Muscle of arm (tissue), 12 donors: ENCODE data around the gene LHFPL2. TPM values are rescaled to one million over a fixed set of nuclear protein-coding genes. Genes with fewer than 3 reads are reported as not detected.
"Not testable (repeated sequence)": the region's sequence is repeated elsewhere in the genome, so short reads cannot be mapped to it uniquely, and the experiment has no call there.

ENCODE experiments used
- DNase-seq: peaks from one replicate; pipeline ENCODE4 v3.0.0-alpha.2; 2013
- polyA plus RNA-seq, 12 donors: library from polyadenylated mRNA; unstranded; fragments of 120-200 nt; gene quantifications; one replicate each; pipeline ENCODE4 v1.2.1, GENCODE V29; 2013; ENCODE audit not compliant: insufficient read length in 12 of 12

The LHFPL2 gene
- polyA plus RNA-seq, 12 donors = 47.8 to 111 (median 57.5) TPM; not detected in 1

- no peak for DNase-seq
These were observed 176.0 kb downstream of the LHFPL2 start for GRCh38 chr5:78472469-78473106.

DNA sequence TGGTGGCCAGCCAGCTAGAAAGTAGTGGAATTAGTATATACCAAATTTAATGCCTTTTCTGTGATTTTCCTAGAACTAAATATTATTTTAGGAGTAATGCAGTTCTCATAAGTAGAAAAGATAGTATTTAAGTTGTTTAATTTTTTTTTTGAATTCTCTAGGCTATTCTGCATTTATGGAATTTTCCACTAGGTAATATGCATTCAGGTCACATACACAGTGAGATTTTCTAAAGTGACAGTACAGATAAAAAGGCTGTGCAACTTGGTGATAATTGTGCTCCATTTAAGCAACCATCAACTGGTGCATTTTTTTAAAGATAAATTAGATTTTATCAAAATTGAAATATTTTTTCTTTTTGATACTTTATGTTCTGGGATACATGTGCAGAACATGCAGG lies 176.7 kb downstream of the LHFPL2 start:
- DNase-seq = no peak

GRCh38 chr5:78467752-78468357 lies 180.7 kb downstream of the LHFPL2 start:
- no peak for DNase-seq

DNA sequence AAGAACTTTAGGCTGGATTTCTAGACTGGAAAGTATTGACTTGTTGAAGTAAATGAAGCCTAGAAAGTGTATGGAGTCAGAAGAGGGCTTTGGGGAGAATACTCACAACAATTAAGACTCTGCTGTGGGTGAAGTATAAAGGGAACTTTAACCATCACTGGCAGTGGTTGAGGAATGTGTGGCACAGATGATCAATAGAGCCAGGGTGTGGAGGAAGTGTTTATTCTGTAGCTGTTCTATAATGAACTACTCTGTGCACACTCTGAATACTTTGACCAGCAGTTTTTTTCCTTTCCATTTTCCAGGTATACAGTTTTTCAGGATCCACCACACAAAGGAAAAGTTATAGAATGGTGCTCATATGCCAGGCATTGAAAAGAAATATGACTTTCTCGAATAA lies 181.4 kb downstream of the LHFPL2 start:
- no peak for DNase-seq

DNA sequence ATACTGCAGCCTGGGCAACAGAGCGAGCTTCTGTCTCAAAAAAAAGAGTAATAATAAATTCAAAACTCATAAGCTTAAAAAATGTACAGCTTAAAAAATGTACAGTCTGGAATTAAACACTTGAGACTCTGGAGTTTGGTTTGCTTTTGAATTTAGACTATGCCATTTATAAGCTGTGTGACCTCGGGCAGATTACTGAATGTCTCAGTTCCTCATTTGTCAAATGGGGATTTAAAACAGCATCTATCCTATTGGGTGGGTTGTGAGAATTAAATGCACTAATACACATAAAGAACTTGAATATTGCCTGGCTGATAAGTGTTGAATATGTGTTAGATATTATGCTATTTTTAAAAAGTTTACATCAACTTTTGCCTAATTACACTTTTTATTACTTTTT lies 189.7 kb downstream of the LHFPL2 start:
- DNase-seq = no peak

- not testable (repeated sequence) for DNase-seq
These were observed 191.1 kb downstream of the LHFPL2 start for GRCh38 chr5:78457507-78457906.

GRCh38 chr5:78449103-78449502 lies 199.5 kb downstream of the LHFPL2 start:
- no peak for DNase-seq

DNA sequence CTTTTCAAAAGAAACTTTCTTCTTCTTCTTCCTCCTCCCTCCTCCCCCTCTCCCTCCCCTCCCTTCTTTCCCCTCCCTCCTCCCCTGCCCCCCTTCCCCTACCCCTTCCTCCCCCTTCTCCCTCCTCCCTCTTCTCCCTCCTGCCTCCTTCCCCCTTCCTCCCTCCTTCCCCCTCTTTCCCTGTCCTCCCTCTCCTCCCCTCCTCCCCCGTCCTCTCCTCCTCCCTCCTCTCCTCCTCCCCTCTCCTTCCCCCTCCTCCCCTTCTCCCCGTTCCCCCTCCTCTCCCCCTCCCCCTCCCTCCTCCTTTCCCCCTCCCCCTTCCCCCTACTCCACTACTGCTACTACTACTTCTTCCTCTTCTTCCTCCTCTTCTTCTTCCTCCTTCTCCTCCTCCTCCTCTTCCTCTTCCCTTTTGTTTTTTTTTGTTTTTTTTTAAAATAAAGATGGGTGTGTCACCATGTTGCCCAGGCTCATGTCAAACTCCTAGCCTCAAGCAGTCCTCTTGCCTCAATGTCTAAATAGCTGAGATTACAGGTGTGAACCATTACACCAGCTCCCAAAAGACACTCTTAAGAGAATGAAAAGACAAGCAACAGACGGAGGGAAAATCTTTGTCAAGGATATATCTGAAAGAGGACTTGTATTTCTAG lies 200.7 kb downstream of the LHFPL2 start:
- no peak for DNase-seq
